K562 (cell line): ENCODE results near the gene ZNRF3. TPM values are rescaled to one million over a fixed set of nuclear protein-coding genes. Genes with fewer than 3 reads are reported as not detected.

Experiments
- ATAC-seq: fragments of 200-7000 bp; cut with Tn5 transposase; 3 replicates; pipeline ENCODE4 v1.9.1; 2020; ENCODE audit warnings: moderate library complexity
- BruUV-seq: library from RNA; stranded (reverse); fragments of 400-500 nt; replicated peaks from 2 replicates; lab custom pipeline; 2021; lab: Mats Ljungman, UMichigan
- CTCF ChIA-PET: fragments of 300-600 bp; formaldehyde crosslinking; extraction: SDS; loops from one replicate; lab custom pipeline; 2021; ENCODE audit warnings: low intra/inter-chr PET ratio; lab: Yijun Ruan, JAX
- POLR2A ChIA-PET: fragments of 300-600, 350-650 bp; sonication (Branson Sonifier 250); formaldehyde crosslinking; extraction: SDS; loops from one replicate; lab custom pipeline; 2021; ENCODE audit warnings: antibody characterized with exemption, inconsistent platforms; lab: Yijun Ruan, JAX
- DNase-seq, 4 experiments: peaks; one replicate each; pipeline versions ENCODE4 v3.0.0 to v3.0.0-alpha.2; 2011 to 2018; ENCODE audit warnings: low spot score in 3 of 4, mixed read lengths in 3 of 4; ENCODE audit errors: extremely low read depth in 1 of 4
- FAIRE-seq: peaks from 2 replicates; lab custom pipeline; 2011; peaks lifted over from hg19 to GRCh38; lab: Jason Lieb, UNC
- H2AFZ ChIP-seq: 2 replicates; pipeline ENCODE4 v1.6.0; 2011; ENCODE audit warnings: low read depth, low read length, control low read depth, inconsistent platforms
- H3K27ac ChIP-seq: fragments of 200-600 bp; 3 replicates; pipeline ENCODE4 v1.8.0; 2011; ENCODE audit warnings: low read depth, mild to moderate bottlenecking, control low read depth, inconsistent platforms, low read length, moderate library complexity, mixed read lengths; ENCODE audit errors: extremely low read depth
- H3K27me3 ChIP-seq, 2 experiments: fragments of 300-600 bp in 1 of 2; 2 replicates in 1 of 2; 3 replicates in 1 of 2; pipeline versions ENCODE4 v1.6.0 to v1.8.0; 2011; ENCODE audit warnings: inconsistent platforms in 2 of 2, low read length in 2 of 2, mild to moderate bottlenecking in 1 of 2, mixed read lengths in 1 of 2, moderate library complexity in 1 of 2; ENCODE audit not compliant: control insufficient read depth in 2 of 2, insufficient read depth in 2 of 2
- H3K36me3 ChIP-seq: fragments of 300-600 bp; 3 replicates; pipeline ENCODE4 v1.8.0; 2011; ENCODE audit warnings: mild to moderate bottlenecking, low read length, inconsistent platforms; ENCODE audit not compliant: control insufficient read depth, insufficient read depth
- H3K4me1 ChIP-seq, 2 experiments: fragments of 200-600 bp in 1 of 2; replicated peaks in 1 of 2; 2 replicates in 1 of 2; 3 replicates in 1 of 2; pipeline versions ENCODE4 v1.5.1 to v1.8.0; 2011; ENCODE audit warnings: inconsistent platforms in 2 of 2, low read length in 2 of 2, mild to moderate bottlenecking in 1 of 2, mixed read lengths in 1 of 2, moderate library complexity in 1 of 2; ENCODE audit not compliant: control insufficient read depth in 2 of 2, insufficient read depth in 2 of 2
- H3K4me2 ChIP-seq: 2 replicates; pipeline ENCODE4 v1.6.1; 2011; ENCODE audit warnings: low read length, control low read depth, inconsistent platforms, mixed read lengths; ENCODE audit not compliant: insufficient read depth
- H3K4me3 ChIP-seq: fragments of 200-600 bp; sonication (generic), shearing (Covaris generic); 2 replicates; pipeline ENCODE4 v1.5.1; 2016; ENCODE audit warnings: control low read depth, inconsistent platforms
- H3K79me2 ChIP-seq: fragments of 200-600 bp; 3 replicates; pipeline ENCODE4 v1.8.0; 2011; ENCODE audit warnings: low read length, inconsistent platforms; ENCODE audit not compliant: control insufficient read depth, insufficient read depth
- H3K9ac ChIP-seq, 2 experiments: 2 replicates each; pipeline versions ENCODE4 v1.6.0 to v1.6.1; 2011; ENCODE audit warnings: low read depth in 2 of 2, low read length in 2 of 2, control low read depth in 1 of 2, inconsistent platforms in 1 of 2, mild to moderate bottlenecking in 1 of 2, mixed read lengths in 1 of 2; ENCODE audit not compliant: insufficient read depth in 1 of 2
- H3K9me1 ChIP-seq: one replicate; pipeline ENCODE4 v1.6.0; 2011; ENCODE audit warnings: inconsistent platforms, mild to moderate bottlenecking, low read length, moderate library complexity; ENCODE audit not compliant: control insufficient read depth, insufficient read depth
- H3K9me3 ChIP-seq: replicated peaks from 2 replicates; pipeline ENCODE4 v1.5.1; 2011; ENCODE audit warnings: low read depth, low read length, inconsistent platforms; ENCODE audit not compliant: control insufficient read depth, insufficient read depth
- H4K20me1 ChIP-seq: replicated peaks from 2 replicates; pipeline ENCODE4 v1.6.1; 2011; ENCODE audit warnings: low read length, inconsistent platforms, mixed read lengths; ENCODE audit not compliant: control insufficient read depth, insufficient read depth
- SMAD4 ChIP-seq: fragments of 250-450 bp; sonication (Bioruptor Pico); conservative IDR thresholded peaks from 2 replicates; pipeline ENCODE4 v1.8.0; 2021; ENCODE audit warnings: inconsistent platforms, mild to moderate bottlenecking, moderate library complexity
- YY1 ChIP-seq, 3 experiments: IDR thresholded peaks; 2 replicates each; pipeline ENCODE4 v1.6.1; 2011; ENCODE audit warnings: low read length in 2 of 3, mild to moderate bottlenecking in 2 of 3, moderate library complexity in 2 of 3, borderline replicate concordance in 1 of 3, control low read depth in 1 of 3, low read depth in 1 of 3; ENCODE audit not compliant: insufficient read depth in 3 of 3, insufficient replicate concordance in 2 of 3, control insufficient read depth in 1 of 3, insufficient read length in 1 of 3; ENCODE audit errors: extremely low read depth in 1 of 3
- WGBS: fragments of 100-300 bp; shearing (Covaris generic); methylation state at CpG from one replicate; pipeline ENCODE4 v1.1.6; 2016; ENCODE audit warnings: low coverage, mixed read lengths; ENCODE audit not compliant: insufficient coverage; ENCODE audit errors: missing lambda C conversion rate; 5-methylcytosine and 5-hydroxymethylcytosine counted together
- in situ Hi-C: fragments of 300-500 bp; cut with MboI; formaldehyde crosslinking; loops from 4 replicates; pipeline ENCODE4 v1.15.0; 2018; ENCODE audit warnings: inconsistent platforms, mixed read lengths
- intact Hi-C: fragments of 100-400 bp; cut with micrococcal nuclease; formaldehyde crosslinking; loops from 2 replicates; pipeline ENCODE4 v1.14.2; 2022
- polyA plus RNA-seq, 8 experiments: library from polyadenylated mRNA; depleted of rRNA in 4 of 8; stranded (reverse) in 5 of 8; unstranded in 3 of 8; fragments of >200 nt; fragmentation: Nextera tagmentation in 2 of 8; fragmentation: Illumina TruSeq in 1 of 8; extraction: Ambion mirVana in 2 of 8; extraction: Trizol in 1 of 8; gene quantifications; 2 replicates each; pipeline versions ENCODE4 v1.2.1 to v1.2.3, GENCODE V29; 2011 to 2014; ENCODE audit warnings: inconsistent platforms in 1 of 8, missing spikeins in 1 of 8
- total RNA-seq, 7 experiments: library from RNA; depleted of rRNA in 6 of 7; stranded (reverse); fragments of >200 nt in 6 of 7; fragmentation: Illumina TruSeq in 2 of 7; extraction: Trizol in 2 of 7; gene quantifications; 2 replicates each; pipeline versions ENCODE4 v1.2.1 to v1.2.3, GENCODE V29; 2011 to 2021; ENCODE audit warnings: low replicate concordance in 1 of 7
- TF ChIP-seq, protein P1 (sequence below), 2 experiments: fragments of 200-800 bp in 1 of 2; sonication (Bioruptor generic) in 1 of 2; sonication (generic) in 1 of 2; formaldehyde crosslinking in 1 of 2; IDR thresholded peaks in 1 of 2; conservative IDR thresholded peaks in 1 of 2; 2 replicates each; pipeline versions ENCODE4 v1.5.0 to v1.6.1; 2016 to 2020; ENCODE audit warnings: missing compliant biosample characterization in 1 of 2, missing genetic modification characterization in 1 of 2, missing genetic modification reagents in 1 of 2

ZNRF3 gene
- total and polyA plus RNA-seq, 9 of the 15 experiments (the other 6 are each of a cell fraction or from before 2014, with no cell fraction given): 0.41 to 5.9 (median 1.7) TPM

DNA sequence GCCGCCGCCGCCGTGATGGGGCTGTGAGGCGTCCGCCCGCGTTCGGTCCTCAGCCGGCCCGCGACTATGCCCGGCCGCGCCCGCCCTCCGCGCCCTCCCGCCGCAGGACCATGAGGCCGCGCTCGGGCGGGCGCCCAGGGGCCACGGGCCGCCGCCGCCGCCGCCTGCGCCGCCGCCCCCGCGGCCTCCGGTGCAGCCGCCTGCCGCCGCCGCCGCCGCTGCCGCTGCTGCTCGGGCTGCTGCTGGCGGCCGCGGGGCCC is 215 bp downstream of the ZNRF3 start:
- CTCF ChIA-PET: no interaction called here
- H3K9ac ChIP-seq: peak overlapping the region in 1 of 2 experiments; percentile 86; a peak in 2 of 4 replicates
- intact Hi-C loops: loop anchor here (10.0 kb wide), 1 partner anchor 381 kb away; the partner anchor contains the start of genes EWSR1 and RHBDD3

More for the DNA sequence above, 215 bp downstream of the ZNRF3 start:
- Histone ChIP-seq H2AFZ (peak overlapping the region; percentile 59; the same call in 1 of the 2 replicates), H3K9me3 (no peaks in the 10 kb centered on the region), H3K4me3 (peak overlapping the region; percentile 41), H4K20me1 (peaks cover 3% of the 10 kb centered on the region; the same call in 1 of the 2 replicates), H3K4me1 (peaks cover 16 to 21% of the 10 kb centered on the region in 2 experiments; a peak in 4 of 5 replicates)
- no peak for FAIRE-seq
- in situ Hi-C loops: no loop called here
- BruUV-seq: no TSS peak
- TF ChIP-seq, protein P1, sequence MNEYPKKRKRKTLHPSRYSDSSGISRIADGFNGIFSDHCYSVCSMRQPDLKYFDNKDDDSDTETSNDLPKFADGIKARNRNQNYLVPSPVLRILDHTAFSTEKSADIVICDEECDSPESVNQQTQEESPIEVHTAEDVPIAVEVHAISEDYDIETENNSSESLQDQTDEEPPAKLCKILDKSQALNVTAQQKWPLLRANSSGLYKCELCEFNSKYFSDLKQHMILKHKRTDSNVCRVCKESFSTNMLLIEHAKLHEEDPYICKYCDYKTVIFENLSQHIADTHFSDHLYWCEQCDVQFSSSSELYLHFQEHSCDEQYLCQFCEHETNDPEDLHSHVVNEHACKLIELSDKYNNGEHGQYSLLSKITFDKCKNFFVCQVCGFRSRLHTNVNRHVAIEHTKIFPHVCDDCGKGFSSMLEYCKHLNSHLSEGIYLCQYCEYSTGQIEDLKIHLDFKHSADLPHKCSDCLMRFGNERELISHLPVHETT (CRISPR knock-in tag; conservative IDR thresholded peaks at IDR 0.05 in 1 of 2, IDR thresholded peaks at IDR 0.05 in 1 of 2): peak in 1 of 2 experiments; percentile 41; a peak in 1 of 4 replicates
- TF ChIP-seq SMAD4 (CRISPR knock-in tag) (peak; percentile 39; the same call in 1 of the 2 replicates), YY1 (IDR thresholded peaks at IDR 0.05; ENCODE audit: borderline replicate concordance in 1 of 3, control insufficient read depth in 1 of 3, extremely low read depth in 1 of 3, insufficient read depth in 3 of 3, insufficient read length in 1 of 3, insufficient replicate concordance in 2 of 3, low read depth in 1 of 3, low read length in 2 of 3) (no peak)
- TF ChIP-seq, all 486 proteins: peak for 2
- Histone ChIP-seq H3K79me2 (peaks cover 42% of the 10 kb centered on the region), H3K27ac (no peak overlapping the region), H3K36me3 (no peaks in the 10 kb centered on the region), H3K27me3 (no peaks in the 10 kb centered on the region), H3K9me1 (no peaks in the 10 kb centered on the region), H3K4me2 (peak overlapping the region; percentile 69; the same call in 1 of the 2 replicates)
- ATAC-seq: no peak
- no peak for DNase-seq
- WGBS: 0% methylated on average over 5 of the region's 48 CpGs
- POLR2A ChIA-PET: interaction anchor here (0.6 to 1.5 kb wide), 3 partner anchors 9 to 146 kb away, joined by 3 to 7 read pairs (median 3); no protein-coding TSS in a partner anchor
